Measurements from ENCODE around the gene PTPRM. TPM values are rescaled to one million over a fixed set of nuclear protein-coding genes. Genes with fewer than 3 reads are reported as not detected.

PTPRM gene
- total RNA-seq, 1 experiment from 2014 or later = 11.1 TPM

DNA sequence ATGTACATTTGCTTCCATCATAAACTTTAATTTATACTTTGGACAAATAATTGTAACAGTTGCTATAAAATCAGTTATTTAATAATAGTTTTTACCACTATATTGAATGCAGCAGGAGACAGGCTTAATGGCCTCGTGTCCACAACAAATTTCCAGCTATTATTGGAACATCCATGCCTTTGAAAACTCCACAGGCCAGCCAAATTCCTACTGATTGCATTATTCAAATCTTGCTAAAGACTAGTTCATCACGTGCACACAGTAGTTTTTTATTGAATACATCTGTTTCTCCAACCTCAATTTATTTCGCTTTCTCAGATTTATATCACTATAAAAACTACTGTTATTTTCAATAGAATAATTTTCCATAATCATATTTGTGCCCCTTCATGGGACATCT, 18.4 kb upstream of the PTPRM start:
- TF ChIP-seq ZNF317 (CRISPR knock-in tag; IDR thresholded peaks at IDR 0.05; ENCODE audit: borderline replicate concordance, low read depth) = no peak
- TF ChIP-seq, protein P1, sequence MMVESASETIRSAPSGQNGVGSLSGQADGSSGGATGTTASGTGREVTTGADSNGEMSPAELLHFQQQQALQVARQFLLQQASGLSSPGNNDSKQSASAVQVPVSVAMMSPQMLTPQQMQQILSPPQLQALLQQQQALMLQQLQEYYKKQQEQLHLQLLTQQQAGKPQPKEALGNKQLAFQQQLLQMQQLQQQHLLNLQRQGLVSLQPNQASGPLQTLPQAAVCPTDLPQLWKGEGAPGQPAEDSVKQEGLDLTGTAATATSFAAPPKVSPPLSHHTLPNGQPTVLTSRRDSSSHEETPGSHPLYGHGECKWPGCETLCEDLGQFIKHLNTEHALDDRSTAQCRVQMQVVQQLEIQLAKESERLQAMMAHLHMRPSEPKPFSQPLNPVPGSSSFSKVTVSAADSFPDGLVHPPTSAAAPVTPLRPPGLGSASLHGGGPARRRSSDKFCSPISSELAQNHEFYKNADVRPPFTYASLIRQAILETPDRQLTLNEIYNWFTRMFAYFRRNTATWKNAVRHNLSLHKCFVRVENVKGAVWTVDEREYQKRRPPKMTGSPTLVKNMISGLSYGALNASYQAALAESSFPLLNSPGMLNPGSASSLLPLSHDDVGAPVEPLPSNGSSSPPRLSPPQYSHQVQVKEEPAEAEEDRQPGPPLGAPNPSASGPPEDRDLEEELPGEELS (CRISPR knock-in tag; IDR thresholded peaks at IDR 0.05) = no peak
- Mint-ChIP-seq H3K9me3 (peaks cover 4% of the 10 kb centered on the region; the same call in 1 of the 2 replicates), H3K36me3 (no peaks in the 10 kb centered on the region), H3K4me3 (no peak overlapping the region), H3K27ac (no peak overlapping the region), H3K4me1 (peaks cover 5% of the 10 kb centered on the region; the same call in 1 of the 2 replicates), H3K27me3 (ENCODE audit: low read depth) (no peaks in the 10 kb centered on the region)
- no peak for DNase-seq (ENCODE audit: low spot score)
- ChIA-PET POLR2A (no interaction called here), CTCF (no interaction called here)
- ATAC-seq = no peak

DNA sequence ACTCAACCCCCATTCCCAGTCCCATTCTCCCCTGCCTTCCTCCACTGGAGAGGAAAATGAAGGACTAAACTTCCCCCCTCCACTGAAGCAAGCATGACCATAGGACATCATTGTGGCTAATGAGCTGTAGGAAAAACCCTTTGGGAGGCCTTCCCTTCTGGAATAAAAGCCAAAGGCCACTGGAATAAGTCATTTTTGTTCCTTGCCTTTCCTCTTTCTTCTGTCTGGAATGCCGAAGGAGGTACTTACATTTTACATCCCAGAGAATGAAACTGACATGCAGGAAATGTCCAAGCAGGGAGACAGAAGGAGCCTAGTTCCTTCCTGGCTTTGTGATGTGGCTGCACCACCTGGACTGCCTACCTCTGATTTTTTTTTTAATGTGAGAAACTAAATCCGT, 9.1 kb upstream of the PTPRM start:
- no peak overlapping the region for H3K4me3 Mint-ChIP-seq

More for the DNA sequence above, 9.1 kb upstream of the PTPRM start:
- H3K4me1 Mint-ChIP-seq = peaks cover 18% of the 10 kb centered on the region
- DNase-seq (ENCODE audit: low spot score) = no peak
- ChIA-PET CTCF (interaction anchor here (1.4 kb wide), 1 partner anchor 9 kb away, joined by 10 read pairs; the partner anchor contains the start of gene PTPRM), POLR2A (no interaction called here)
- no peaks in the 10 kb centered on the region for H3K36me3 Mint-ChIP-seq
- H3K27ac Mint-ChIP-seq = no peak overlapping the region
- peaks cover 7% of the 10 kb centered on the region for H3K9me3 Mint-ChIP-seq
- TF ChIP-seq, protein P2, sequence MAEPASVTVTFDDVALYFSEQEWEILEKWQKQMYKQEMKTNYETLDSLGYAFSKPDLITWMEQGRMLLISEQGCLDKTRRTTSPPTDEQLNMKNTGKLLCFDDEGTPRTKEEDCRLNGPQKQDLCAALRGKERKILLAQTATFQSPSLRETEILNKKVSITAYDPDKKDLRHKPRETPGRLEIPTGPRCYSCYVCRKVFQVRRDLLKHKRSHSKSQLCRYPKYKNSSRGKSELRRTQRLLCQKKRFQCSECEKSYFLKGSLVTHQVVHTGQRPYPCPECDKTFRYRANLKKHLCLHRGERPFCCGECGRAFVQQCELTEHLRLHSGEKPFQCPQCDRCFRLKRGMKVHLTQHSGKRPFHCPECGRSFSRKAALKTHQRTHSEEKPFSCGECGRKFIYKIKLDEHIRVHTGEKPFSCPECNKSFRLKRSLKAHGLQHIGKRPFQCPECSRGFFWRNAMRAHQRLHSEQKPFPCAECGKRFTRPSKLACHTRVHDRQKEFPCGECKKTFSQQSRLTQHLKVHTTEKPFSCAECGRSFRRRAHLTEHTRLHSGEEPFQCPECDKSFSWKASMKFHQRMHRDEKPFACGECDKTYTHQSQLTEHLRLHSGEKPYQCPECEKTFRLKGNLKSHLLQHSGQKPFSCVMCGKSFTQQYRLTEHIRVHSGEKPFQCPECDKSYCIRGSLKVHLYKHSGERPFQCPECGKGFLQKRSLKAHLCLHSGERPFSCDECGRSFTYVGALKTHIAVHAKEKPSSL (CRISPR knock-in tag; conservative IDR thresholded peaks at IDR 0.05) = no peak
- TF ChIP-seq, protein P3, sequence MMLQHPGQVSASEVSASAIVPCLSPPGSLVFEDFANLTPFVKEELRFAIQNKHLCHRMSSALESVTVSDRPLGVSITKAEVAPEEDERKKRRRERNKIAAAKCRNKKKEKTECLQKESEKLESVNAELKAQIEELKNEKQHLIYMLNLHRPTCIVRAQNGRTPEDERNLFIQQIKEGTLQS (CRISPR knock-in tag; conservative IDR thresholded peaks at IDR 0.05) = no peak
- TF ChIP-seq ZNF219 (CRISPR knock-in tag; IDR thresholded peaks at IDR 0.05; ENCODE audit: borderline replicate concordance) (no peak), CBFB (CRISPR knock-in tag; IDR thresholded peaks at IDR 0.05; ENCODE audit: low read depth) (no peak), ELF4 (CRISPR knock-in tag; IDR thresholded peaks at IDR 0.05; ENCODE audit: low read depth) (no peak), MYBL2 (CRISPR knock-in tag; IDR thresholded peaks at IDR 0.05) (no peak), NFYB (CRISPR knock-in tag; conservative IDR thresholded peaks at IDR 0.05; ENCODE audit: low read depth) (no peak), CREM (CRISPR knock-in tag; IDR thresholded peaks at IDR 0.05) (no peak), JAZF1 (CRISPR knock-in tag; IDR thresholded peaks at IDR 0.05) (no peak), HMGA2 (CRISPR knock-in tag; IDR thresholded peaks at IDR 0.05) (no peak), GABPB1 (CRISPR knock-in tag; IDR thresholded peaks at IDR 0.05) (no peak), PRRX2 (CRISPR knock-in tag; IDR thresholded peaks at IDR 0.05) (no peak)
- TF ChIP-seq, protein P4, sequence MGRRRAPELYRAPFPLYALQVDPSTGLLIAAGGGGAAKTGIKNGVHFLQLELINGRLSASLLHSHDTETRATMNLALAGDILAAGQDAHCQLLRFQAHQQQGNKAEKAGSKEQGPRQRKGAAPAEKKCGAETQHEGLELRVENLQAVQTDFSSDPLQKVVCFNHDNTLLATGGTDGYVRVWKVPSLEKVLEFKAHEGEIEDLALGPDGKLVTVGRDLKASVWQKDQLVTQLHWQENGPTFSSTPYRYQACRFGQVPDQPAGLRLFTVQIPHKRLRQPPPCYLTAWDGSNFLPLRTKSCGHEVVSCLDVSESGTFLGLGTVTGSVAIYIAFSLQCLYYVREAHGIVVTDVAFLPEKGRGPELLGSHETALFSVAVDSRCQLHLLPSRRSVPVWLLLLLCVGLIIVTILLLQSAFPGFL (CRISPR knock-in tag; IDR thresholded peaks at IDR 0.05; ENCODE audit: borderline replicate concordance) = no peak
- TF ChIP-seq, protein P5, sequence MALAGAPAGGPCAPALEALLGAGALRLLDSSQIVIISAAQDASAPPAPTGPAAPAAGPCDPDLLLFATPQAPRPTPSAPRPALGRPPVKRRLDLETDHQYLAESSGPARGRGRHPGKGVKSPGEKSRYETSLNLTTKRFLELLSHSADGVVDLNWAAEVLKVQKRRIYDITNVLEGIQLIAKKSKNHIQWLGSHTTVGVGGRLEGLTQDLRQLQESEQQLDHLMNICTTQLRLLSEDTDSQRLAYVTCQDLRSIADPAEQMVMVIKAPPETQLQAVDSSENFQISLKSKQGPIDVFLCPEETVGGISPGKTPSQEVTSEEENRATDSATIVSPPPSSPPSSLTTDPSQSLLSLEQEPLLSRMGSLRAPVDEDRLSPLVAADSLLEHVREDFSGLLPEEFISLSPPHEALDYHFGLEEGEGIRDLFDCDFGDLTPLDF (CRISPR knock-in tag; IDR thresholded peaks at IDR 0.05) = no peak
- TF ChIP-seq, protein P6, sequence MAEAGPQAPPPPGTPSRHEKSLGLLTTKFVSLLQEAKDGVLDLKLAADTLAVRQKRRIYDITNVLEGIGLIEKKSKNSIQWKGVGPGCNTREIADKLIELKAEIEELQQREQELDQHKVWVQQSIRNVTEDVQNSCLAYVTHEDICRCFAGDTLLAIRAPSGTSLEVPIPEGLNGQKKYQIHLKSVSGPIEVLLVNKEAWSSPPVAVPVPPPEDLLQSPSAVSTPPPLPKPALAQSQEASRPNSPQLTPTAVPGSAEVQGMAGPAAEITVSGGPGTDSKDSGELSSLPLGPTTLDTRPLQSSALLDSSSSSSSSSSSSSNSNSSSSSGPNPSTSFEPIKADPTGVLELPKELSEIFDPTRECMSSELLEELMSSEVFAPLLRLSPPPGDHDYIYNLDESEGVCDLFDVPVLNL (CRISPR knock-in tag; IDR thresholded peaks at IDR 0.05; ENCODE audit: borderline replicate concordance, low read depth) = no peak
- TF ChIP-seq, protein P7, sequence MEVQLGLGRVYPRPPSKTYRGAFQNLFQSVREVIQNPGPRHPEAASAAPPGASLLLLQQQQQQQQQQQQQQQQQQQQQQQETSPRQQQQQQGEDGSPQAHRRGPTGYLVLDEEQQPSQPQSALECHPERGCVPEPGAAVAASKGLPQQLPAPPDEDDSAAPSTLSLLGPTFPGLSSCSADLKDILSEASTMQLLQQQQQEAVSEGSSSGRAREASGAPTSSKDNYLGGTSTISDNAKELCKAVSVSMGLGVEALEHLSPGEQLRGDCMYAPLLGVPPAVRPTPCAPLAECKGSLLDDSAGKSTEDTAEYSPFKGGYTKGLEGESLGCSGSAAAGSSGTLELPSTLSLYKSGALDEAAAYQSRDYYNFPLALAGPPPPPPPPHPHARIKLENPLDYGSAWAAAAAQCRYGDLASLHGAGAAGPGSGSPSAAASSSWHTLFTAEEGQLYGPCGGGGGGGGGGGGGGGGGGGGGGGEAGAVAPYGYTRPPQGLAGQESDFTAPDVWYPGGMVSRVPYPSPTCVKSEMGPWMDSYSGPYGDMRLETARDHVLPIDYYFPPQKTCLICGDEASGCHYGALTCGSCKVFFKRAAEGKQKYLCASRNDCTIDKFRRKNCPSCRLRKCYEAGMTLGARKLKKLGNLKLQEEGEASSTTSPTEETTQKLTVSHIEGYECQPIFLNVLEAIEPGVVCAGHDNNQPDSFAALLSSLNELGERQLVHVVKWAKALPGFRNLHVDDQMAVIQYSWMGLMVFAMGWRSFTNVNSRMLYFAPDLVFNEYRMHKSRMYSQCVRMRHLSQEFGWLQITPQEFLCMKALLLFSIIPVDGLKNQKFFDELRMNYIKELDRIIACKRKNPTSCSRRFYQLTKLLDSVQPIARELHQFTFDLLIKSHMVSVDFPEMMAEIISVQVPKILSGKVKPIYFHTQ (CRISPR knock-in tag; IDR thresholded peaks at IDR 0.05) = no peak
- TF ChIP-seq, protein P8, sequence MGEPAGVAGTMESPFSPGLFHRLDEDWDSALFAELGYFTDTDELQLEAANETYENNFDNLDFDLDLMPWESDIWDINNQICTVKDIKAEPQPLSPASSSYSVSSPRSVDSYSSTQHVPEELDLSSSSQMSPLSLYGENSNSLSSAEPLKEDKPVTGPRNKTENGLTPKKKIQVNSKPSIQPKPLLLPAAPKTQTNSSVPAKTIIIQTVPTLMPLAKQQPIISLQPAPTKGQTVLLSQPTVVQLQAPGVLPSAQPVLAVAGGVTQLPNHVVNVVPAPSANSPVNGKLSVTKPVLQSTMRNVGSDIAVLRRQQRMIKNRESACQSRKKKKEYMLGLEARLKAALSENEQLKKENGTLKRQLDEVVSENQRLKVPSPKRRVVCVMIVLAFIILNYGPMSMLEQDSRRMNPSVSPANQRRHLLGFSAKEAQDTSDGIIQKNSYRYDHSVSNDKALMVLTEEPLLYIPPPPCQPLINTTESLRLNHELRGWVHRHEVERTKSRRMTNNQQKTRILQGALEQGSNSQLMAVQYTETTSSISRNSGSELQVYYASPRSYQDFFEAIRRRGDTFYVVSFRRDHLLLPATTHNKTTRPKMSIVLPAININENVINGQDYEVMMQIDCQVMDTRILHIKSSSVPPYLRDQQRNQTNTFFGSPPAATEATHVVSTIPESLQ (CRISPR knock-in tag; IDR thresholded peaks at IDR 0.05) = no peak
- ATAC-seq = no peak
- no peaks in the 10 kb centered on the region for H3K27me3 Mint-ChIP-seq (ENCODE audit: low read depth)
